AML-193 (cell line): ENCODE data around the gene TMEM269.

Experiments
- DNase-seq, 2 experiments: peaks; one replicate each; lab custom pipeline; 2025; lab: John Stamatoyannopoulos, UW

The TMEM269 gene

DNA sequence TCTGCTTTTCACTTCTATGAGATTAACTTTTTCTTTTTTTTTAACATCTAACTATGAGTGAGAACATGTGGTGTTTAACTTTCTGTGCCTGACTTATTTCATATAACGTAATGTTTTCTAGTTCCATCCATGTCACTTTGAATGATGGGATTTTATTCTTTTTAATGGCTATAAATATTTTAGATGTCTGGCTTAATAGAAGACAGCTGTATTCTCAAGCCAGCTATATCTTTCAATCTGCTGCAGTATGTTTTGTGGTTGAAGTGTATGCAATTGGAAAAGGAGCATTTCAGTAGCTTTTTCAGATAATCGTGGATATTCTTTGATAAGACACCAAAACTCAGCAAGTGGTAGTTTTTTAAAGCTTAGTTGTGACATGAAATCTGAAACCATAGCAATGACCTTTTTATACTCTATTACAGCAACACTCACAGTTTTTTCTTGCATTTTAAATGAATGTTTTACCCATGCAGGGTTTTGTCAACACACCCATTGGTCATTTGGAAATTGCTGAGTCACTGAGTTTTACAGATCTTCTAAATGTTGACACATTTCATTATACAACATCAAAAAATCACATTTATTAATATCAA lies 38.1 kb downstream of the TMEM269 start:
- DNase-seq, result no peak

DNA sequence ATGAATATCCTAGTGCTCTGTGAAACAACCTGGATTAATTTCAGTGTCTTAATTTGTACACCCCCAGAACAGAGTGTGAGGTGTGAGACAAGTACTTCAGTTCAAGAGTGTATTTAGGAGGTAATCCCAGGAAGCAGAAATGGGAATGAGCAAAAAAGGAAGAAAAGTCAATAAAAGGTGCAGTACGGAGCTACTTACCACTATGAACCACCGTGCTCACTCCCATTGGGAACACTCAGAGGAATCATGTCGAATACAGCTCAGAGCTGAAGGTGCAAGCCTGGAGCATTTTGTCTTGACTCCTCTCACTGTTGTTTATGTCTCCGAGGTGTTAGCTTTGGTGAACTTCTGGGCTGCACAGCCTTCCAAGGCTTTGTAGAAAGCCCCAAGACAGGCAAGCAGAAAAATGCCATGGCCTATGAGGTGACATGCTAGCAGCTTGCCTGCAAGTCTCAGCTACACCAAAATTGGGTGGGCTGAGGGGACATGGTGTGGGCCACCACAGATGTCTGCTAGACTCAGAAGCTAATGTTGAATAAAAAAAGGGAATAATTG lies 39.8 kb downstream of the TMEM269 start:
- no peak for DNase-seq

GRCh38 chr1:42825036-42825851 lies 40.5 kb downstream of the TMEM269 start:
- DNase-seq, result no peak

GRCh38 chr1:42830631-42831030 lies 45.8 kb downstream of the TMEM269 start:
- DNase-seq, result no peak

DNA sequence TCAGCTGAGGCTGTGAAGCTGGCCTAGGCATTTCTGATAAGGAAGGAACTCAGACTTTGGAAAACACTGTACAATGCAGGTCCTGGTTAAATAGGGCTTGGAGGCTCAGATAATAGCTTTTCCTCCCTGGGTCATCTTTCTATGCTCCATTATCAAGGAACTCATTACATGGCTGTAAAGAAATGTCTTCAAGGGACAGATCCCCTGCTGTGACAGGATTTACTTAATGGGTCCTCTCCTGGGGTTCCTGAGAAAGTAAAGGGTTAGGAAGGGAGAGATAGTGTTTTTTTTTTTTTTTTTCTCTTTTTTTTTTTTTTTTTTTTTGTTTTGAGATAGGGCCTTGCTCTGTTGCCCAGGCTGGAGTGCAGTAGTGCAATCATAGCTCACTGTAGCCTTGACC lies 46.5 kb downstream of the TMEM269 start:
- no peak for DNase-seq

- DNase-seq, result no peak
Measured at GRCh38 chr1:42832641-42833240, 48.0 kb downstream of the TMEM269 start.

DNA sequence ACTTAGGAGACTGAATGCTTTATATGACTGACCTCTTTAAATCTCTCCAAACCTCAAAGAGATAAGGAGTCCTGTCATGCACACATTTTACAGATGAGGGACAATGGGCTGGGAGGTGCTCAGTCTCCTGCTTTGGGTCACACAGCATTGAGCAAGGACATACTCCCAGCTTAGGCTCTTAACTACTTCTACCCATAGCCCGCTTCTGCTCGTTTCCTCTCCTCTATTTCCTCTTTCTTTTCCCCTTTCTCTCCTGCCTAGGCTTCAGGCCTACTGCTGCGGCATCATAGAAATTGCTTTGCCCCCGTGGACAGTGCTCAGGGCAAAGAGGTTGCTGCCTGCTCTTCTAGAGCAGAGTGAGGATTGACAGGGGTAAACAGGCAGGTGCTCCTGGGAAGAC lies 49.2 kb downstream of the TMEM269 start:
- DNase-seq, result no peak

DNA sequence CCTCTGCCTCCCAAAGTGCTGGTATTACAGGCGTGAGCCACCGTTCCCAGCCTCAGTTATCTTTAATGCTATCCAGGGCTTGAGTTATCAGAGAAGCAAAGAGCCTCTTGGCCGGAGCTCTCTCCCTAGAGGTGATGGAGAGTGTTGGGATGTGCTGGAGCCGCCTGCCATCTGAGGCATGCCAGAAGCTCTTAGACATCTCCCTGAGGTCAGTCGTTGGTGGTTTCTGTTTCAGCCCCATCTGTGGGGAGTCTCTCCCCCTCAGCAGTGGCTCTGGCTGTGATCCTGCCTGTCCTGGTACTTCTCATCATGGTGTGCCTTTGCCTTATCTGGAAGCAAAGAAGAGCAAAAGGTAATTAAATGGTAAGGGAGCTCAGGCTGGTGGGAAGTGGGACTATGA lies 50.0 kb downstream of the TMEM269 start:
- DNase-seq, result no peak

- no peak for DNase-seq
Measured at GRCh38 chr1:42835422-42835821, 50.6 kb downstream of the TMEM269 start.

DNA sequence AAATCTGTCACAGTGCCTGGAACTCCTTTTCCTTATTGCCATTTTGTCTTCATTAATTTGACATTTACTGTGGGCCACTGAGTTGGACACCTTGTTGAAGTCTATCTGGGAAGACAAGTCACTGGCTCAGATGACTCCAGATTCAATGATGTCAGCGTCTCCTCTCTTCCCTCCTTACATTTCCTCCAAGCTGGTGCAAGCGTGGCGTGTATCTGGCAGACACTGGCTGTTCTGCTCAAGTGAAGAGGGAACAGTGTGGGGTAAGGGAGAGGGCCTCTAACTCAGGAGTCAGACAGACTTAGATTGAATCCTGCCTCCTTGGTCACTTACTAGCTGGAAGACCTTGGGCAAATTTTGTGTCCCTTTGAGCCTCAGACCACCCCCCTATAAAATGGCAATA lies 52.9 kb downstream of the TMEM269 start:
- DNase-seq, result no peak

DNA sequence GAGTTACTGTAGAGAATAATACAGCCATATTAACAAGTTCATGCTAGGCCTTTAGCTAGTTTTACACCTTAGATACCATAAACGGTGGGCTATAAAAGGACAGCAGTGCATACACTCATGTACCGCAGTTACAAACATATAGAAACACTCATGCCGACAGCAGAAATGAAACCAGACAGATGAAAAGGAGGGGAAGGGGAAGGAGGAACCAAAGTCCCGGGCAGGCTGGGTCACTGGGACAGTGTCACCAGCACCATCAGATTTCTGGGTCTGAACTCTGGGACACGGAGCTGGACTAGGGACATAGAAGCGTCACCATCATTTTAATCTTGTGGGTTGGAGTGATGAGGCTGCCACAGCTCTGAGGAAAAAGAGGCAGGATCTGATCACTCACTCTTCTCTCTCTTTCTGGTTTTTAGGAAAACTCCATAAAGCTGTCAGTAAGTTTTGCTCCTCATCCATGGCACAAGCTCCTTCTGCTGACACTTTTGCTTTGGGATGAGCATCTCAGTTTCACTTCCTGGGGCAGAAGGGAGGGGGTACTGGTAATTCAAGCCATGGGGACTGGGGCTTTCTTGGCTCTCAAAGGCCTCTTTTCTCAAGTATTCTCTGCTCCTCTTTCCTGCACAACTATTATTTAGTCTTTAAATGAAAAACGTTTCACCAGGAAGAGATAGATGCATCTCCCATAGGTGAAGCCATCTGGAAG lies 53.8 kb downstream of the TMEM269 start:
- no peak for DNase-seq

DNA sequence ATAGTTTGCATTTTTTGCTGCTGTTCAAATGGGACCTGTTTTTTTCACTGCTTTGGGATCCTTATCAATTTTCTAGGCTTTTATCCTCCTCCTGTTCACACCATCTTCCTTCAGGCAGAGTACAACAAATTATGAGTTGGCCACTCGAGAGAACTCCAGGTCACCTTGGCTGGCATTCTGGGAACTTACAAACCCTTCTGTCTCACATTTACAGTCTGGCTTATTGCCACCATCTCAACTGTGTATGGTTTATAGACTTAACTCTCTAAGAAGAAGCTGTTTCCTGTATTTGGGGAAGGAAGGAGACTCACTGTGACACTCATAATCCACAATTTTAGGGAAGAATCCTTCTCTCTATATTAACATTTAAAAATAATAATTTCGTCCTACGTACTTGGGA lies 56.2 kb downstream of the TMEM269 start:
- DNase-seq, result no peak

DNA sequence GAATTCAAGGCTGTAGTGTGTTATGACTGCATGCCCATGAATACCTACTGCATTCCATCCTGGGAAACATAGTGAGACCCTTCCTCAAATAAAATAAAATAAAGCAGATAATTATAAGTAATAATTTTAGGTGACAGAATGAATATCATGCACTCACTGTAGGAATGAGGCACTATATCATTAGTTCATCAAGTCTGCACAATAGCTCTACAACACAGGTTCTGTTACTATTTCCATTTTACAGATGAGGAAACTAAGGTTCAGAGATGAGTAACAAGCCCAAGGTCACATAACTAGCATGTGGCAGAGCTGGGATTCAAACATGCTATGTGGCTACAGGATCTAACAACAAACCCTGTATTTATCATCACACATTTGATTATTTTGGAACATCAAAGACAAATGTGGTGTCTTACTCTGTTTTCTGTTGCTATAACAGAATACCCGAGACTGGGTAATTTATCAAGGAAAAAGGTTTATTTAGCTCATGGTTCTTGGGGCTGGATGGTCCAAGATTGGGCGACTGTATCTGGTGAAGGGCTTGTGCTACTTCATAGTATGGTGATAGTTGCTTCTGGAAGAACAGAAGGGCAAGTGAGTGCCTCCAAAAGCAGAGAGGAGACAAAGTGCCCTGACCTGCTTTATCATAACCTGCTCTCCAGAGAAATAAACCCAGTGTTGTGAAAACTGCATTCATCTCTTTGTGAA lies 56.8 kb downstream of the TMEM269 start:
- DNase-seq, result no peak

DNA sequence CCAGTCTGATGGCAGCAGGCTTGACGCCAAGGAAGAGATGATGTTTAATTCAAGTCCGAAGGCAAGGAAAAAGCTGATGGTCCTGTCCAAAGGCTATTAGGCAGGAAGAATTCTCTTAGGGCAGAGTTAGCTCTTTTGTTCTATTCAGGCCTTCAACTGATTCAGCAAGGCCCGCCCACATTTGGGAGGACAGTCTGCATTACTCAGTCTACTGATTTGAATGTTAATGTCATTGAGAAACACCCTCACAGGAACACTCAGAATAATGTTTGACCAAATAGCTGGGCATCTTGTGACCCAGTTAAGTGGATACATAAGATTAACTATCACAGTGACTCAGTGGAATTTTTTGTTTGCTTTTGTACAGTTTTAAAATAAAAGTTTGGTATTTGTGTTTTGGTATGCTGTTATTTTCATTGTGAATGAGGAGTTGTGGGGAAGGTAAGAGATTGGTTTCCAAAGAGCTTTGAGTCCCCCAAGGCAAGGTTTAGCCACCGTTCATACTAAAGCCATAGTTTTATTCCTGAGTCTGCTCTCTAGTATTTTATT lies 59.9 kb downstream of the TMEM269 start:
- DNase-seq, result no peak

DNA sequence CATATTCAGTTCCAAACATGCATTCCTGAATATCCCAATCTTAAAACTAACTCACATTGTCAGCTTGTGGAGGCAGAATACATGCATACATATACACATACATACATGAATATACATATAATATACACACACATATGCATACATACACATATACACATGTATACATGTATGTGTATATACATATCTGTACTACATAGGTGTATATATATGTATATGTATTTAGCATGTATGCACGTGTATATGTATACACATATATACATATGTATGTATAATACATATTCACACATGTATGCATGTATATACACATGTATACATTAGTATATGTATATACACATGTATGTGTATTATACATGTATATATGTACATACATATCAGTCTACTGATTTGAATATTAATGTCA lies 60.4 kb downstream of the TMEM269 start:
- no peak for DNase-seq

DNA sequence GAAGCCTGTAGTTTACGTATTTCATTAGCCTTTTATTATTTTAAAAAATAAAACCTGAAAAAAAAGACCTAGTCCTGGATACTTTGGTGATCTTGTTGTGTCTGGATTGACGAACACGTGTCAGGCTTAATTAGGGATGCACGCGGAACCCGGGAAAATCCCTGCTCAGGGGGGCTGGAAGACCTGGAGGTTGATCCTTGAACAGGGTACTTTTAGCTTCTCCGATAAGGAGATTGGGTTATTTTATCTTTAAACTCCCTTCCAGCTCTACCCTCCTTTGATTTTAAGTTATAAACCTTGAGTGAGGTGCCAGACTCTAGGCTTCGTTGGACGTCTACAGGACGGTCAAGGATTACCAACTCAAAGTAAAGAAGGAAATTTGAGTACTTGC lies 61.1 kb downstream of the TMEM269 start:
- no peak for DNase-seq

DNA sequence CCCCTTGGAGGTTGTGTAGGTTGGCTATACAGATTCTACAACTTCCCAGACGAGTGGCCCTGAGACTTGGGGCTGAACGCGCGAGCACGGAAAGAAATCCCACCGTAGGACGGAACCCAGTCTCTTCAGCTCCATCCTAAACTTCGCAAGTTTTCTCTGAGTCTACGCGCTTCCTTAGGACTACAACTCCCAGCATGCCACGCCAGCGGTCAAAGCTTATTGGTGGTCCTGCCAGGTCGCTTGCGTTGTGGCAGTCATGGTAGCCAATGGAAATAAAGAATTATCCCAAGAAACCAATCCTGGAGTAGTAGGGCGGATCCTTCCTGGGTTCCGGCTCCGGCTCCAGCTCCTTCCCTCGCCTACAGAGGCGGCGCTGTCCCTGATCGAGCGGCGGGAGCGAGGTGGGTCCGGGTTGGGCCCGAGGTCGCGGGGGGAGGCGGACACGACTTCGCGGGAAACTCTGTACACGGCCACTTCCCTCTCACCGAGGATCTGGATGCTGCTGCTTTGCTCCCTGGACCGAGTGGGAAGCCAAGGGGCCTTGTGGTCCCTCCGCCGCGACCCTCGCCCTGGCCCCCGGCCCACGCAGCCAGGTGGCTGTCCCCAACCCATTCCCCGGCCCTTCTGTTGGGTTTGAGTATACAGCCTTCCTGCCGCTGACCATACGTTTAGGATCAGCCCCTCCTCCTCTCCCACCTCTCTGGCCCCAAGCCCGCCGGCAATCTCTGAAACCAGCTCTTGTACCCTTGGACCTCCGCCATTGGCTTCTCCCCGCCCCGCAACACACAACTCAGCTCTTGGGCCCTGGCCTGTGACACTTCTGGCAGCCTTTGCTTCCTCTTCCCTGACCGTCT lies 61.7 kb downstream of the TMEM269 start, which contains the start of gene ZNF691:
ZNF691 (plus strand) TSS at position 357 of the 854 bp plus-strand sequence. CDS start 3,046 bp downstream, outside the sequence.
- peak; percentile 94 to 98 for DNase-seq

- no peak for DNase-seq
Measured at GRCh38 chr1:42847111-42847595, 62.4 kb downstream of the TMEM269 start.

DNA sequence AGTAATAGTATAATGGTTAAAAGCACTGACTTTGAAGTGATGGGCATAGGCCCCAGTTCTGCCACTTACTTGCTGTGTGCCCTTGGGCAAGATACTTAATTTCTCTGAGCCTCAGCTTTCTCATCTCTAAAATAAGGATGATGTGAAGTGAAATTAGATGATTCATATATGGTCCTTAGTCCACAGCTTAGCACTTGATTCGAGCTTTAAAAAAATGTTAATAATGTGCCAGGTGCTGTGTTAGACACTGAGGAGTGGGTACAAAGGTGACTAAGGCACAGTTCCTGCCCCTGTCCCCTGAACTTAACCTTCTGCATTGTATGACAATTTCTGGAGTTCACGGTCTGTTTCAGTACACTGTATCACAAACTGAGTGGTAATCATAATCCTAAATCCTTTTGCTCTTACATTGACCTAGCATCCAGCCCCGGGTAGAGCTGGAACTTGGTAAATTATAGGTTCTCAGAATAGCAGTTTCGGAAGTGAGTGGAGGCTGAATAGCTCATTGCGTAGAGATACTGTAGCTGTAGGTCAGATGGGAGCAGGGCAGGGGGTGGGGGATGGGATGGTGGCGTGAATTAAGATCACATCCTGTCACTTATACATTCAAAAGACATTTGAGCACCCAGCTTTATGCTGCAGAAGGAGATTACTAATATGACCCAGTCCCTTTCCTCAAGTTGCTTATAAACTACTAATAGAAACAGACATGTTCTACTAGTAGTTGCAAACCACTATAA lies 63.1 kb downstream of the TMEM269 start:
- no peak for DNase-seq
